Measurements from ENCODE around the gene C9orf153. TPM values are rescaled to one million over a fixed set of nuclear protein-coding genes. Genes with fewer than 3 reads are reported as not detected.

Gene C9orf153
- total and polyA plus RNA-seq, 2 of the 8 experiments (the other 6 are each of a cell fraction or from before 2014, with no cell fraction given), result not detected

DNA sequence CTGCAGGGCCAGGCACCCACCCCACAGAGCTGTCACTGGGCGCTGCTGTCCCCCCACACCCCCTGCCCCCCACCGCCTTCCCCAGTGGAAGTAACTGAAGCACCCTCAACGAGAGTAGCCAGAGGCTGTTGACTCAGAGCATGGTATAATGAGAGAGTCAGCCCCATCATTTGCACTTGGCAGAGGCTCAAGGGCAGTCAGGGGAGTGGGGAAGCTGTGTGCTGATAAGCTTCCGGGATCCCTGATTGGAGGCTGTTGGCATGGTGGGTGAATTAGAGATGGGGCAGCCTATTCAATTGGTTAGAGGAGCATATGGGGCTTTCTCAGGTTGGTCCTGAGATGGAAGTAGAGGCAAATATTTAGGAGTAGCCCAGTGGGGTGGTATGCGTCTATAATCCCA is 83.0 kb downstream of the C9orf153 start (continued):
- TF ChIP-seq, protein P1, sequence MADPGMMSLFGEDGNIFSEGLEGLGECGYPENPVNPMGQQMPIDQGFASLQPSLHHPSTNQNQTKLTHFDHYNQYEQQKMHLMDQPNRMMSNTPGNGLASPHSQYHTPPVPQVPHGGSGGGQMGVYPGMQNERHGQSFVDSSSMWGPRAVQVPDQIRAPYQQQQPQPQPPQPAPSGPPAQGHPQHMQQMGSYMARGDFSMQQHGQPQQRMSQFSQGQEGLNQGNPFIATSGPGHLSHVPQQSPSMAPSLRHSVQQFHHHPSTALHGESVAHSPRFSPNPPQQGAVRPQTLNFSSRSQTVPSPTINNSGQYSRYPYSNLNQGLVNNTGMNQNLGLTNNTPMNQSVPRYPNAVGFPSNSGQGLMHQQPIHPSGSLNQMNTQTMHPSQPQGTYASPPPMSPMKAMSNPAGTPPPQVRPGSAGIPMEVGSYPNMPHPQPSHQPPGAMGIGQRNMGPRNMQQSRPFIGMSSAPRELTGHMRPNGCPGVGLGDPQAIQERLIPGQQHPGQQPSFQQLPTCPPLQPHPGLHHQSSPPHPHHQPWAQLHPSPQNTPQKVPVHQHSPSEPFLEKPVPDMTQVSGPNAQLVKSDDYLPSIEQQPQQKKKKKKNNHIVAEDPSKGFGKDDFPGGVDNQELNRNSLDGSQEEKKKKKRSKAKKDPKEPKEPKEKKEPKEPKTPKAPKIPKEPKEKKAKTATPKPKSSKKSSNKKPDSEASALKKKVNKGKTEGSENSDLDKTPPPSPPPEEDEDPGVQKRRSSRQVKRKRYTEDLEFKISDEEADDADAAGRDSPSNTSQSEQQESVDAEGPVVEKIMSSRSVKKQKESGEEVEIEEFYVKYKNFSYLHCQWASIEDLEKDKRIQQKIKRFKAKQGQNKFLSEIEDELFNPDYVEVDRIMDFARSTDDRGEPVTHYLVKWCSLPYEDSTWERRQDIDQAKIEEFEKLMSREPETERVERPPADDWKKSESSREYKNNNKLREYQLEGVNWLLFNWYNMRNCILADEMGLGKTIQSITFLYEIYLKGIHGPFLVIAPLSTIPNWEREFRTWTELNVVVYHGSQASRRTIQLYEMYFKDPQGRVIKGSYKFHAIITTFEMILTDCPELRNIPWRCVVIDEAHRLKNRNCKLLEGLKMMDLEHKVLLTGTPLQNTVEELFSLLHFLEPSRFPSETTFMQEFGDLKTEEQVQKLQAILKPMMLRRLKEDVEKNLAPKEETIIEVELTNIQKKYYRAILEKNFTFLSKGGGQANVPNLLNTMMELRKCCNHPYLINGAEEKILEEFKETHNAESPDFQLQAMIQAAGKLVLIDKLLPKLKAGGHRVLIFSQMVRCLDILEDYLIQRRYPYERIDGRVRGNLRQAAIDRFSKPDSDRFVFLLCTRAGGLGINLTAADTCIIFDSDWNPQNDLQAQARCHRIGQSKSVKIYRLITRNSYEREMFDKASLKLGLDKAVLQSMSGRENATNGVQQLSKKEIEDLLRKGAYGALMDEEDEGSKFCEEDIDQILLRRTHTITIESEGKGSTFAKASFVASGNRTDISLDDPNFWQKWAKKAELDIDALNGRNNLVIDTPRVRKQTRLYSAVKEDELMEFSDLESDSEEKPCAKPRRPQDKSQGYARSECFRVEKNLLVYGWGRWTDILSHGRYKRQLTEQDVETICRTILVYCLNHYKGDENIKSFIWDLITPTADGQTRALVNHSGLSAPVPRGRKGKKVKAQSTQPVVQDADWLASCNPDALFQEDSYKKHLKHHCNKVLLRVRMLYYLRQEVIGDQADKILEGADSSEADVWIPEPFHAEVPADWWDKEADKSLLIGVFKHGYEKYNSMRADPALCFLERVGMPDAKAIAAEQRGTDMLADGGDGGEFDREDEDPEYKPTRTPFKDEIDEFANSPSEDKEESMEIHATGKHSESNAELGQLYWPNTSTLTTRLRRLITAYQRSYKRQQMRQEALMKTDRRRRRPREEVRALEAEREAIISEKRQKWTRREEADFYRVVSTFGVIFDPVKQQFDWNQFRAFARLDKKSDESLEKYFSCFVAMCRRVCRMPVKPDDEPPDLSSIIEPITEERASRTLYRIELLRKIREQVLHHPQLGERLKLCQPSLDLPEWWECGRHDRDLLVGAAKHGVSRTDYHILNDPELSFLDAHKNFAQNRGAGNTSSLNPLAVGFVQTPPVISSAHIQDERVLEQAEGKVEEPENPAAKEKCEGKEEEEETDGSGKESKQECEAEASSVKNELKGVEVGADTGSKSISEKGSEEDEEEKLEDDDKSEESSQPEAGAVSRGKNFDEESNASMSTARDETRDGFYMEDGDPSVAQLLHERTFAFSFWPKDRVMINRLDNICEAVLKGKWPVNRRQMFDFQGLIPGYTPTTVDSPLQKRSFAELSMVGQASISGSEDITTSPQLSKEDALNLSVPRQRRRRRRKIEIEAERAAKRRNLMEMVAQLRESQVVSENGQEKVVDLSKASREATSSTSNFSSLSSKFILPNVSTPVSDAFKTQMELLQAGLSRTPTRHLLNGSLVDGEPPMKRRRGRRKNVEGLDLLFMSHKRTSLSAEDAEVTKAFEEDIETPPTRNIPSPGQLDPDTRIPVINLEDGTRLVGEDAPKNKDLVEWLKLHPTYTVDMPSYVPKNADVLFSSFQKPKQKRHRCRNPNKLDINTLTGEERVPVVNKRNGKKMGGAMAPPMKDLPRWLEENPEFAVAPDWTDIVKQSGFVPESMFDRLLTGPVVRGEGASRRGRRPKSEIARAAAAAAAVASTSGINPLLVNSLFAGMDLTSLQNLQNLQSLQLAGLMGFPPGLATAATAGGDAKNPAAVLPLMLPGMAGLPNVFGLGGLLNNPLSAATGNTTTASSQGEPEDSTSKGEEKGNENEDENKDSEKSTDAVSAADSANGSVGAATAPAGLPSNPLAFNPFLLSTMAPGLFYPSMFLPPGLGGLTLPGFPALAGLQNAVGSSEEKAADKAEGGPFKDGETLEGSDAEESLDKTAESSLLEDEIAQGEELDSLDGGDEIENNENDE (IDR thresholded peaks at IDR 0.05; ENCODE audit: insufficient replicate concordance, low read length), result no peak
- TF ChIP-seq ZNF274 (IDR thresholded peaks at IDR 0.05; ENCODE audit: borderline replicate concordance, extremely low read depth, low read length) (no peak), TBP (IDR thresholded peaks at IDR 0.05; ENCODE audit: low read depth, low read length) (no peak), SP2 (IDR thresholded peaks at IDR 0.05; ENCODE audit: low read length) (no peak), SP1 (IDR thresholded peaks at IDR 0.05; ENCODE audit: low read depth, low read length) (no peak), CTBP2 (IDR thresholded peaks at IDR 0.05; ENCODE audit: borderline replicate concordance, insufficient read depth, insufficient read length, low read length) (no peak), TAF7 (optimal IDR thresholded peaks at IDR 0.05; ENCODE audit: borderline replicate concordance, low read depth, low read length) (no peak), RAD21 (IDR thresholded peaks at IDR 0.05 in 1 of 2, conservative IDR thresholded peaks at IDR 0.05 in 1 of 2; ENCODE audit: low read depth in 2 of 2, low read length in 2 of 2) (no peak), BRCA1 (IDR thresholded peaks at IDR 0.05; ENCODE audit: low read depth, low read length) (no peak)

All from H1 (cell line).